NCI-H526 (cell line): ENCODE measurements around the gene ZSCAN21.

Experiments used
- DNase-seq, 2 experiments: peaks; one replicate each; lab custom pipeline; 2025; lab: John Stamatoyannopoulos, UW

Gene ZSCAN21

DNA sequence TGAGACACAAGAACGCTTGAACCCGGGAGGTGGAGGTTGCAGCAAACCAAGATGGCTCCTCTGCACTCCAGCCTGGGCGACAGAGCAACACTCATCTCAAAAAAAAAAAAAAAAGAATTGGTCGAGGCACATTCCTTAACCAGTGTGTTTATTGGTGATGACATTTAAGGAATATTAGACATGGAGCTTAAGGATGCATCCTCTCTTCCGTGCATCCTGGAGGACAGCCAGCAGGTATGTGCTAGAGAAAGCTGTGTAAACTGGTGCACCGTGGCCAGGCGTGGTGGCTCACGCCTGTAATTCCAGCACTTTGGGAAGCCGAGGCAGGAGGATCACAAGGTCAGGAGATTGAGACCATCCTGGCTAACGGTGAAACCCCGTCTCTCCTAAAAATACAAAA lies 22.4 kb upstream of the ZSCAN21 start:
- no peak for DNase-seq

DNA sequence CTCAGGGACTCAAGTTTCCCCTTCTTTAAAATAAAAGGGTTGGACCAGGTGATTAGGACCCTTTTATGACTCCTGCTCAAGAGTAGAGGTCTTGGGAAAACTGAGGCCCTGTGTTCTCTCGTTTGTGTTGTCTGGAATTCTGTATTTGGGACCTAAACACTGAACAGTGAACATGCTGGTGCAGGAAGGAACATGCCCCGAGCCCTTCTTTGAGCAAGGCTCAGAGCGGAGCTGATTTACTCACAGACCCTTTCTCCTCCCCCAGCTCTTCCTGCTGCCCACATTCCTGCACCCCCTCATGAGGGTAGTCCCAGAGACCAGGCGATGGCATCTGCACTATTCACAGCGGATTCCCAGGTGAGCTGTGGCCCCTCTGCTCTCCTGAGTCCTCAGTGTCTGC lies 20.0 kb upstream of the ZSCAN21 start:
- no peak for DNase-seq

DNA sequence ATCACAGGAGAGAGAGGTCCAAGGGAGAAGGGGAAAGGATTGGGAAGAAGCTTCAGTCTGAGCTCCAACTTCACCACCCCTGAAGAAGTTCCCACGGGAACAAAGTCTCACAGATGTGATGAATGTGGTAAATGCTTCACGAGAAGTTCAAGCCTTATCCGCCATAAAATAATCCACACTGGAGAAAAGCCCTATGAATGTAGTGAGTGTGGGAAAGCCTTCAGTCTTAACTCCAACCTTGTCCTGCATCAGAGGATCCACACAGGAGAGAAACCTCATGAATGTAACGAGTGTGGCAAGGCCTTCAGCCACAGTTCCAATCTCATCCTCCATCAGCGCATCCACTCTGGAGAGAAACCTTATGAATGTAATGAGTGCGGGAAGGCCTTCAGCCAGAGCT lies 16.0 kb upstream of the ZSCAN21 start:
- no peak for DNase-seq

DNA sequence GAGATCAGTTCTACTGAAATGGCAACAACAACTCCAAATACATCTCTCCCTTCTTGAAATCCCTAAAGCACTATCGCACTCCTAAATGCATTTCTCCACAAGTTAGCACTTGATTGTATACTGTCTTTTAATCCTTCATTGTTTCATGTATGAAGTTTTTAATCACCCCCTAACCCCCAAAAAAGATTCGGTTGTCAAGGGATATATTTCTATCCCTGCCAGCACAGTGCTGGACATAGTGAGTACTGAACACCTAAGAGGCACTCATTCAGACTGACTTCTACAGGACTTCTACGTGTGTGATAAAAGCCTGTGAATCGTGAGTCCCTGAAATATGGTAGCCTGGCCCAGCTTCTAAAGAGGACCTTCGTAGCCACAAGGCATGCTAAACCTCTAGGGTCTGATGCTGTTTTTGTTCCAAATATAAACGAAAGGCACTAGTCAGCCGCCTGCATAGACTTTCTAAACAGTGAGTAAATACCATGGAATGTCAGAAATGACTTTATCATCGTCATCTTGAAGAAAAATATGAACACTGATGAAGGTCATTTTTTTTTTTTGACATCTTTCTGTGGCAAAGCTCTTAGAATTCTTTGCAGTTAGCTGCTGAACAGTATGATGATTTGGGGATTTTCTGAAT lies 14.6 kb upstream of the ZSCAN21 start:
- DNase-seq = no peak

DNA sequence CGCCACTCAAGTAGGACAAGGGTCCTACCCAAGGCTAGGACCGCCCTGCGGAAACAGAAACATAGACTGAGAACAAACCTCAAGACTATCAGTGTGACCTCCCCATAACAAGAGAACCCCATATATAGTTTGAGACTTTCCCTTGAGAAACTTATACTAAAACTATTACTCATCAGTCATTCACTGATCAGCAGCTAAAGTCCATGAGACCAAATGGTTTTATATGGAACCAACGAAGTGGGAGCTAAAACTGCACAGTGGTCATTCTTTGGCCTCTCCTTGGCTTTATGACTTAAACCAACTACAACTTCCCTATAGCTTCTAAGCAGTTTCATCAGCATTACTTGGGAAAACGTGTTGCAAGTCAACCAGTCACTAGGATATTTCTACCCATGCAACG lies 13.7 kb upstream of the ZSCAN21 start:
- no peak for DNase-seq

DNA sequence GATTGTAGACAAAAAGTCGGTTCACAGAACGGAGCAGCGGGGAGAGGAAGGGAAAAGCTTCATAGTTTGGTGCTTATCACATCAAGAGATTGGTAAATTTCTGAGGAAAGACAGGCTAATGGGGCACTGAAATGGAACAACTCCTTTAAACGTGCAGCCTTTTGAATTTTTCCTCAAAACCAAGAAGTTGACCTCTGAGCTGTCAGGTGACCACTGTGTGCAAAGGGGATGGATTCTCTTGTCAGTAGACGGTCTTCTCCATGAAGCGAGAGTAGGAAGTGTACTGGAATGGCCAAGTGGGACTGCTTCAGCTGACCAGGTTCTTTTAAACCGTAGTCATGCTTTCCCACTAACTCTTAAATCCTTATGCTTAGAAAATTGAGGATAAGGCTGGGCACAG lies 11.2 kb upstream of the ZSCAN21 start:
- DNase-seq = no peak

DNA sequence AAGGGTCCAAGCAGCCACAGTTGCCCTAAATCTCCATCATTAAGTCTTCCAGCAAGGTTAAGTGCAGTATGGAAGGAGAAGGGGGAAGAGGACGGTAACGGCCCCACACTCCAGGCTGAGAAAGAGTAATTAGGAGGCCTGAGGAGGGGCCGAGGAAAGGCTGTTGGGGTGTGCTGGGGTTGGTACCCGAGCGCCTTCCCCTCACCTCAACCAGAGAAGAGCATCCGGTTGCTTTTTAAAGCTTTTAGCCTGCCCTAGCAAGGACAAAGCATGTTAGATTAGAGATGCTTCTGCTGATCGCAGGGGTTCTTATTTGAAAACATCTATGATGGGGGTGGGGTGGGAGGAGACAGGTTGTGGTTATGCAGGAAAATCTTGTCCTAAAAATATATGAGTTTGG lies 9.0 kb upstream of the ZSCAN21 start:
- no peak for DNase-seq

DNA sequence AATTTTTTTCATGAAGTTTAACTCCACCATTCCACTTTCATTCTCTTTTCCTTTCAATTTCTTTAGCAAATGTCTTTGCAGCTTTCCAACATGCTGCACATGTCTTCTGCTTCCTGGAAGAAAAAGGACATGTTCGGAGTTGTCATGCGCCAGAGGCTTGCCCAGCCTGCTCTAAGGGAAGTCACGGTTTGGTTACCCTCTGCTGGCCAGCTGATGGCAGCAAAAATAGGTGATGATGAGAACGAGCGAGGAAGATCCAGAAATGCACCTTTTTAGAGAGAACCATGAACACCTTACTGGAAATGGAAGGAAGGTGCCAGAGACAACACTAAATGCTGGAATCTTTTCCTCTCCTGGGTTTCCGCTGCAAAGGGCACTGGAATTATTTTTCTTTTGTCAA lies 4.9 kb upstream of the ZSCAN21 start:
- DNase-seq = peak; percentile 19 to 65

DNA sequence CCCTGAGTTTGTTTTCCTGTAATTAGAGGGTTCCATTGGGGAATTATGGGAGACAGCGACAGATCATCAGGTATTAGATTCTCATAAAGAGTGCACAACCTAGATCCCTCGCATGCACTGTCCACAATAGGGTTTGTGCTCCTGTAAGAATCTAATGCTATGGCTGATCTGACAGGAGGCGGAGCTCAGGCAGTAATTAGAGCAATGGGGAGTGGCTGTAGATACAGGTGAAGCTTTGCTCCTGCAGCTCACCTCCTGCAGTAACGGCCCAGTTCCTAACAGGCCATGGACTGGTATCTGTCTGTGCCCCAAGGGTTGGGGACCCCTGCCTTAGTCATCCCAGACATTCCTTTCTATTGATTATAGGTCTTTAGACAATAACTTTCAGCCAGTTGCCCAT lies 894 bp upstream of the ZSCAN21 start:
- DNase-seq = peak in 1 of 2 experiments; percentile 9

DNA sequence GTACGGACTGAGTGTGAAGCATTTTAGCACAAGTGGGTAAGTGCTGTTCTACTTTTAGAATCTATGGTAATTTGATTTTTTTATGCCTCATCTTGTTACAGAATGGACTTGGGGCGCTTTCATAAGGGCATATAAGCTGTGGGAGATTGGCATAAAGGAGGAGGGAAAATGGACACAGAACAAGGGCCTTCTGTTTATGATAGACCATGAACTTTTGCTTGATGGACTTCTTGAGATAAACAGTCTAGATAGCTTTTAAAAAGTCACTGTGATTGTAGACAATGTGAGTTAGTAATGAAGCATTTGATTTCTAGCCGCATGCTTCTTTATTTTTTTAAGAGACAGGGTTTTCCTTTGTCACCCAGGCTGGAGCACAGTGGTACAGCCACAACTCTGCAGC lies 2.0 kb downstream of the ZSCAN21 start:
- DNase-seq = no peak

DNA sequence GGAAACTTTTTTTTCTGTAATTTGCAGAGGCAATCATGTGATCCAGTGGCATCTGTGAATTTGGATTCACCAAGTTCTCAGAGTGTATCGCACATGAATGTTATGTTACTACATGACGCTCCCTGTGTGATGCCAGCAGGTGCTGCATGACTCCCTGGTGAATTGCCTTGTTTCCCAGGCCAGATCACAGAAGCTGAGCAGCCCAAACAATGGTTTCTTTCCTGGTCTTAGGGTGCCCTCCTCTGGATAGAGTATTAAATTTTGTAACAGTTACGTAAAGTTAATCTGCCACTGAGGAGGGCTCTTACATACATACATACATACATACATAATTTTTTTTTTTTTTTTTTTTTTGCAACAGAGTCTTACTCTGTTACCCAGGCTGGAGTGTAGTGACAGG lies 3.6 kb downstream of the ZSCAN21 start:
- DNase-seq = peak; percentile 83 to 94

DNA sequence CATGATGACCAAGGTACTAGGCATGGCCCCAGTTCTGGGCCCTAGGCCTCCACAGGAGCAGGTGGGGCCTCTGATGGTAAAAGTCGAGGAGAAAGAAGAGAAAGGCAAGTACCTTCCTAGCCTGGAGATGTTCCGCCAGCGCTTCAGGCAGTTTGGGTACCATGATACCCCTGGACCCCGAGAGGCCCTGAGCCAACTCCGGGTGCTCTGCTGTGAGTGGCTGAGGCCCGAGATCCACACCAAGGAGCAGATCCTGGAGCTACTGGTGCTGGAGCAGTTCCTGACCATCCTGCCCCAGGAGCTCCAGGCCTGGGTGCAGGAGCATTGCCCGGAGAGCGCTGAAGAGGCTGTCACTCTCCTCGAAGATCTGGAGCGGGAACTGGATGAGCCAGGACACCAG lies 7.4 kb downstream of the ZSCAN21 start:
- DNase-seq = no peak

DNA sequence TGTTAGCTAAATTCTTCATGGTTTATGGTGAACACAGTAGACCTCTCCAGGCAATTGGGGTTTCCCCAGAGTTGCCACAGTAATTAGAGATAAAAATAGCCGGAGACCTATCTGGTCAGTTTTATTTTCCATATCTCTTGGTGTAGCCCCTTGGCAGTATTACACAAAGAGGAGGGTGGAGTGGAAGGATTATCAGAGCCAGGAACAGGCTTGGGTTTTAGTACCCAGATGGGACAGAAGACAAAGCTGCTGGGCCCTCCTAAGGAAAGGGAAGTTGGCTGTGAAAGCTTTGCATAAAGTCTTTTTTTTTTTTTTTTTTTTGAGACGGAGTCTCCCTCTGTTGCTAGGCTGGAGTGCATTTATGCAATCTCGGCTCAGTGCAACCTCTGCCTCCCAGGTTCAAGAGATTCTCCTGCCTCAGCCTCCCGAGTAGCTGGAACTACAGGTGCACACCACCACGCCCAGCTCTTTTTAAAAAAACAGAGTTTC lies 9.7 kb downstream of the ZSCAN21 start:
- no peak for DNase-seq

DNA sequence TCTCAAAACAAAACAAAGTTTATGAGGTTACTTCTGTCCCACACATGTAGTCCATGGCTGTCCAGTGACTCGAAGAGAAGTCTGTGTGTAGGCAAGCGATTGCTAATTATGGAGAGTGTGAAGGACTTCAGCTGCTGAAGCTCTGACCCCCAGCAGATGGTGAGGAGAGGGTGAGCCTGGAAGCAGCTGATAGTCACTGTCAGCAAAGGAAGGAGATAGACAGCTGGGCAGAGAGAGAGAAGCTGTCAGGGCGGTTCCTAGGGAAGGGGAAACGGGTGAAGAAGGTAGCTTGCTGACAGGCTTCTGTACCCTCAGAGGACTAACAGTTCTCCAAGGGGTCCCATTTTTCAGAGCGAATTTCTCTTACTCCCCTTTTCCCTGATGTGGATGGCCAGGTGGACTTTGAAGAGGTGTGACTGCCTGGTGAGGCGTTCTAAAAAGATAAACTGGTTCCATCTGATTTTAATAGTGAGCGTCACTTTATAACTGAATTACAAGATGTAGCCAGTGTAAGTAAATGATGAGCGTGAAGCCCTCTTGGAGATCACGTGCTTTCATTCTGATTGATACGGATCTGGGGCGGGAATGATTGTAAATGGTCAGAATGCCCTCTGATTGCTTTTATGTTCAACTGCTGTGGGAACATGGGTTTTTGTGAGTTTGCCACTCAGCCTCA lies 12.1 kb downstream of the ZSCAN21 start:
- no peak for DNase-seq

DNA sequence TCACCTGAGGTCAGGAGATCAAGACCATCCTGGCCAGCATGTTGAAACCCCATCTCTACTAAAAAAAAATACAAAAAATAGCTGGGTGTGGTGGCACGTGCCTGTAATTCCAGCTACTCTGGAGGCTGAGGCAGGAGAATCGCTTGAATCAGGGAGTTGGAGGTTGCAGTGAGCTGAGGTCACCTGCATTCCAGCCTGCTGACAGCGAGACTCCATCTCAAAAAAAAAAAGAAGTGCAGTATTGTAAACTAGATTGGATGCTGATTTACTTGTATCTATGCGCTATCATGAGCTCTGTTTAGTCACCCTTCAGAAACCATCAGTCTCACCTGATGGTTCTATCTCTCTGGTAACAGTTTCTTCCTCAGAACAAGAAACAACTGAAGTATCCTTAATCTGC lies 13.8 kb downstream of the ZSCAN21 start:
- no peak for DNase-seq

DNA sequence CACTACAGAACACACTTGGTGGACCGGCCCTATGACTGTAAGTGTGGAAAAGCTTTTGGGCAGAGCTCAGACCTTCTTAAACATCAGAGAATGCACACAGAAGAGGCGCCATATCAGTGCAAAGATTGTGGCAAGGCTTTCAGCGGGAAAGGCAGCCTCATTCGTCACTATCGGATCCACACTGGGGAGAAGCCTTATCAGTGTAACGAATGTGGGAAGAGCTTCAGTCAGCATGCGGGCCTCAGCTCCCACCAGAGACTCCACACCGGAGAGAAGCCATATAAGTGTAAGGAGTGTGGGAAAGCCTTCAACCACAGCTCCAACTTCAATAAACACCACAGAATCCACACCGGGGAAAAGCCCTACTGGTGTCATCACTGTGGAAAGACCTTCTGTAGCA lies 14.6 kb downstream of the ZSCAN21 start:
- DNase-seq = no peak

DNA sequence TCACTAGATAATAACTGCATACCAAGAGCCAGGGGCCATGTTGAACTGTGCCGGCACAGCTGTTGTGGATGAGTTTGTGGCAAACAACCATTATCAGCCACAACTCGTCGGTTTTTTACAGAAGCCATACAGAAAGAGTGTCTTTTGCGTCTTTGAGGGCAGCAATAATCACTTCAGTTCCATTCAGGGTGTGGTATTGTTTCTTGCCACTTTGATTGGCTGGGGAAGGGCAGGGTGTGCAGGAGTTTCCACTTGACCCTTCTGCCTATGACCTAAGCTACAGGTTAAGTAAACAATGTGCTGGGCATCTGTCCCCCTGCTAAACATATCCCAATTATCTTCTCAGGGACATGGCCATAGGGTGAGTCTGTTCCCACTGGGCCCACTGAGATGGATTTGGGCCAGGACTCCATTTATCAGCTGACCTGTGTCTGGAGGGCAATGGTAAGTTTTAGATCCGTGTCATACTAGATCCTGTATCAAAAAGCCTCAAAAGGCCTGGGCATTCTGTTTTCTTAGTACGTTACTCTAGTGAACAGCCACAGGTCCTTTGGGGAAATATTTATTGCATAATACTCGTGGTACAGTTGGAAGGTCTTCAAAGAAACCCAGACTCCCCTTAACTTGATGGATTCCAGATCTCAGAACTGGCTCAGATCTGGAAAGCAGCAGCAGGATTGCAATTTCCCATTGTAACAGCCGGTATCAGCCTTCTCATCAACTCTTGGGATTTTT lies 16.0 kb downstream of the ZSCAN21 start:
- no peak for DNase-seq

DNA sequence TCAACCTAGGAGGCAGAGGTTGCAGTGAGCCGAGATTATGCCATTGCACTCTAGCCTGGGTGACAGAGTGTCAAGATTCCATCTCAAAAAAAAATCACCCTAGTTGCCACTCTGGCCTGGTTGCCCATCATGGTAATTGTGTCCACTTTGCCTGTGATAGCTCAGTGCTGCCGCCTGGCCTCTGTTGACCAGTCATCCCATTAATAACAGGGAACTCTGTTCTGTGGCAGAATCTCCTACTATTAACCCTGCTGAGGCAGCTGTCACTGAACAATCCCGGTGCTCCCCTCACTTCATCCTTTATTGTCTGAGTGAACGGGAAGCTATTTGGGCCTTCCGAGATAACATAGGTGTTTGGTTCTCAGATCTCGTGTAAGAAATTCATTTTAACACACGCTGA lies 17.4 kb downstream of the ZSCAN21 start:
- DNase-seq = no peak

DNA sequence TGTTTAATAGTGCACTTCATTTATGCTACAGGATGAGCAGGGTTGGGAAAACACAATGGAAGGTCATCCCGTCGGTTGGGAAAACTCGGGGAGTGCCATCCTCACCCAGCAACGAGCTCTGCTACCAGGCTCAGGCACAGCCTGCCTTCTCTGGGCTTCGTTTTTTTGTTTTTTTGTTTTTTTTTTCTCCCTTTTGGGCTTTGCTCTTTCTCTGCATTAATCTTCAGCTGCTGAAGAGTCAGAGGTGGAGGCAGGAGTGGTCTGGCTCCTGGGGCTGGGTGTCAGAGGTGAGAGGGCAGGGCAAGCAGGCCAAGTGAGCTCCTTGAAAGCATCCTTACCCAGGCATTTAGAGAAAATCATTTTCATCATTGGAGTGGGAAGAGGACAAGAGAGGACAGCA lies 20.4 kb downstream of the ZSCAN21 start:
- no peak for DNase-seq

DNA sequence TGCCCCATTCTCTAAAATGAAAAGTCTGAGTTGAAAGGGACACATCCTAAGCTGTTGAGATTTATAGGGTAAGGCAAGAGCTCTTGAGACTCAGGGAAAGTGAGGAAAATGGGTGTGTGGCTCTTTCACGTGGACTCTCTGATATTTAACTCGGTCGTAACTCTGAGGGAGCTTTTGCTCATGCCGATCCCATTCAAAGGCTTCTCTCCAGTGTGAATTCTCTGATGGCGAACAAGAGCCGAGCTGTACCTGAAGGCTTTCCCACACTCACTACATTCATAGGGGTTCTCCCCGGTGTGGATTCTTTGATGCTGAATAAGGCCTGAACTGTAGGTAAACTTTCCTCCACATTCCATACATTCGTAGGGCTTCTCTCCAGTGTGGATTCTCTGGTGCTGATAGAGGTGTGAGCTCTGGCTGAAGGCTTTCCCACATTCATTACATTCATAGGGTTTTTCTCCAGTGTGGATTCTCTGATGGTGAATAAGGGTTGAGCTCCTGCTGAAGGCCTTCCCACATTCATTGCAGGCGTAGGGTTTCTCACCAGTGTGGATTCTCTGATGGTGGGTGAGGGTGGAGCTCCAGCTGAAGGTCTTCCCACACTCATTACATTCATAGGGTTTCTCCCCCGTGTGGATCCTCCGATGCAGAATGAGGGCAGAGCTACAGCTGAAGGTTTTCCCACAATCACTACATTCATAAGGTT lies 21.6 kb downstream of the ZSCAN21 start:
- DNase-seq = no peak

DNA sequence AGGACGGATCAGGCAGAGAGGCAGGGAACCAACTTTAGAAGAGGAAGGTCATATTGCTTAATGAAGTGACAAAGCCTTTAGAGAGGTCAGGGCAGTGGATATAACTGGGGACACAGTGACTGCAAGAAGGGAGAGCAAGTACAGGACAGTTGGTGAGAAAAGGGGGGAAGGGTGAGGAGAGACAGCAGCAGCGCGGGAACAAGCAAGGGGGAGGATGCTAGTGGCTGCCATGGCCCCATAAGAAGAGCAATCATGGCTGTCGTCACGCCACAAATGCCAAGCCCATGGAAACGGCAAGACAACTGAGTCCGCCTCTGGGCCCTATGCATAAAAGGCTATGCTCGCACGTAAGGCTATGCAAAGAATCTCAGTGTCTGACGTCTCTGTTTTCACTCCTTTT lies 22.9 kb downstream of the ZSCAN21 start:
- DNase-seq = no peak

DNA sequence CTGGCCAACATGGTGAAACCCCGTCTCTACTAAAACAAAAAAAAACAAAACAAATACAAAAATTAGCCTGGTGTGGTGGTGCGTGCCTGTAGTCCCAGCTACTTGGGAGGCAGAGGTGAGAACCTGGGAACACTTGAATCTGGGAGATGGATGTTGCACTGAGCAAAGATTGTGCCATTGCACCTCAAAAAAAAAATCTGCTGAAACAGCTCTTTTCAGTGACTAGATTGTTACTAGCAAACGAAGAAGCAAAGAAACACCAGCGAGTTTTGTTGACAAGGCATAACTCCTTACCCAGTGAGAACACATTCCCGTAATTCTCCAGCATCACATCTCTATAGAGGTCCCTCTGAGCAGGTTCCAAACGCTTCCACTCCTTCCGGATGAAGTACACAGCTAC lies 25.3 kb downstream of the ZSCAN21 start:
- no peak for DNase-seq

DNA sequence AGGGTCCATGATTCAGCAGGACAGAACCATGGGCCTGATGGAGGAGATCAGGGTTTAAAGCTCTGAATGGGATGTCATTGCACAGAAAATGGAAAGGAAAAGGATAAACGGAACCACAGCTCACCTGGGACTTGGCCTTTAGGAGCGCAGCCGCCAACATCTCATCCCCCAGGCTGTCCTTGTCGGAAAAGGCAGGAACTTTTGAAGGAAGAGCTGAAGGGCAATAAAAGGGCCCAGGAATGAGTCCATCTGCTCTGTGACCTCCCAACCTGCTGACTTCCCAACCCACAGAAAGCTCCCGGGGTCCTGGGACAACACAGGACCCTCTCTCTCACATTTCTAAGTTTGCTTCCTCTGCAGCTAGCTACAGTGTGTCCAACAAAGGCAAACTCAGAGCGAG lies 25.8 kb downstream of the ZSCAN21 start:
- DNase-seq = no peak
